NCI-H226 (cell line): ENCODE results near the gene ADH6.
"Not testable (repeated sequence)": the region's sequence is repeated elsewhere in the genome, so short reads cannot be mapped to it uniquely, and the experiment has no call there.

ENCODE experiments used
- DNase-seq: peaks from one replicate; pipeline ENCODE4 v3.0.0-alpha.2; 2015

ADH6 gene

DNA sequence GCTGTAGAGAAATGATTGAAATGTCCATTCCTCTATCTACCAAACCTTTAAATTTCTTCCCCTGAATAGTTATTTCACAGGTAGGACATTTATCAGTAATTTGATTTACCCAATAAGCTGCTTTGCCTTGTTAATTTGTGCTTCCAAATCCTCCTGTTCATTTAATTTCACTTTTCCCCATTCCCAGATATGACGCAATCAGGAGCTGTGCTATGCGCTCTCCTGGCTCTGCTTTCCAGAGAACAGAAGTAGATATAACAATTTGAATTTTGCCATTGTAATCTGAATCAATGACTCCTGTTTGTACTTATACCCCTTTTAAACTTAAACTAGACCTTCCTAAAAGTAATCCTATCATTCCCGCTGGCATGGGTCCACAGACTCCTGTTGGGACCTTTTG lies 29.1 kb downstream of the ADH6 start:
- not testable (repeated sequence) for DNase-seq

DNA sequence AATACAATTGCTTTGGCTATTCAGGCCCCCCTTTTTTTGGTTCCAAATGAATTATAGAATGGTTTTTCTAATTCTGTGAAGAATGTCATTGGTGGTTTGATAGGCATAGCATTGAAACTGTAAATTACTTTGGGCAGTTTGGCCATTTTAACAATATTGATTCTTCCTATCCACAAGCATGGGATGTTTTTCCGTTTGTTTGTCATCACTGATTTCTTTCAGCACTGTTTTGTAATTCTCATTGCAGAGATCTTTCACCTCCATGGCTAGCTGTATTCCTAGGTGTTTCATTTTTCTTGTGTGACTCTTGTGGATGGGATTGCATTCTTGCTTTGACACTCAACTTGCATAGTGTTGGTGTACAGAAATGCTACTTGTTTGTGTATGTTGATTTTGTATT lies 33.0 kb downstream of the ADH6 start:
- DNase-seq, result no peak

- no peak for DNase-seq
These were observed 33.5 kb downstream of the ADH6 start for GRCh38 chr4:99185581-99185980.

DNA sequence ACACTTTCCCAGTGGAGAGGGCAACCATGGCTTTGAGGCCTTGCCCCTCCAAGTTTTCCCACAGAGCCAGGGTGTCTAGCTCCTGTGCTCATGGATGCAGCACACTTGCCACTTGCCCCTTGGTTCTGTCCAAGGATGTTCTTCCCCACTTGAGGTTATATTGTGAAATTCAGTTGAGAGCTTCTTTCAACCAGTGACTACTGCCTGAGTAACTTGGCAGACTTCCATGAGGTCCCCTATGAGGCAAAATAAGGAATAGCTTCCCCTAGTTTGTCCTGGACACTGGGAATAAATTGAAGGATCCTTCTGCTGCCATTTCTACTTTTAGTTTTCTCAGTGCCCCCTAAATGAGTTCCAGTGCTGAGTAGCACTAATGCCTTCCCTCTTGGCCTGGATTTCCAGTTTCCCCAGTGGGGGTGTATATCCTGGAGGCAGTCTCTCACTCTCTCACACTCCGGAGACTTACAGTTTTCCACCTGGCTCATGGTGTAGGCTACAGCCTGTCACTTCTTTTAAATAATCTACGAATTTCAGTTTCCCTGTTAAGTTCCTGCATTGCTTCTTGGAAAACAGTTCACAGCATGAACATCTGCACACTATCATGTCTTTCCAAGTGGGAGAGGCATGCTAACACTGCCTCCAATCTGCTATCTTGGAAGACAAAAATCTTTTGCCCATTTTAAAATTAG lies 38.5 kb downstream of the ADH6 start:
- peak; percentile 49 for DNase-seq

- DNase-seq, result no peak
These were observed 39.4 kb downstream of the ADH6 start for GRCh38 chr4:99179626-99180025.

- no peak for DNase-seq
These were observed 39.9 kb downstream of the ADH6 start for GRCh38 chr4:99179178-99179577.

- DNase-seq, result no peak
These were observed 52.5 kb downstream of the ADH6 start for GRCh38 chr4:99166544-99166943.

- peak; percentile 56 for DNase-seq
These were observed 53.1 kb downstream of the ADH6 start for GRCh38 chr4:99165978-99166377.

DNA sequence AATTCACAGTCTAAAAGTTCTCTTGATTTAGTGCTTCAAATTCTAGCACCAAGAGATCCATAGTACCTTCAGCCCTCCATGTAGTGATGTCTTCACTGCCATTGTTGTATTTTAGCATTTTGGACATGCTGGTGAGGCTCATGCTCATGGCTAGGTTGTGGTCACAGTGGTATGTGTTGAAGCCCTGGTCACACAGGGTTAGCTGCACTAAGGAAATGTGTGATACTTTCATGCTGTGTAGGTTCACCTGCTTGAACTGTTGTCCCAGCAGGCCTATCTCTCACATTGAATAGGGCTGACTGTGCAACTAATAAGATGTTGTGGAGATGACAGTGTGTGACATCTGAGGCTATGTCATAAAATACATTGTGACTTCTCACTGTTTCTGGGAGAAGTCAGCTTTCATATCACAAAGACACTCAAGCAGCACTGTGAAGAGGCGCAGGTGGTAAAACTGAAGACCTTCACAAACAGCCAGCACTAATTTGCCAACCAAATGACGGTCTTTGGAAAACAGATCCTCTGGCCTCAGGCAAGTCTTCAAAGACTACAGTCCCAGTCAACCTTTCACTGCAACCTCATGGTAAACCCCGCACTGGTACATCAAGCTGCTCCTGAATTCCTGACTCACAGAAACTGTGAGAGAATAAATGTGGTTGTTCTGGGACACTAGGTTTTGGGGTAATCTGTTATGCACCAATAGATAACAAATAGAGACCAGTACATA lies 57.5 kb downstream of the ADH6 start:
- no peak for DNase-seq

- no peak for DNase-seq
These were observed 59.3 kb downstream of the ADH6 start for GRCh38 chr4:99159699-99160098.

- DNase-seq, result no peak
These were observed 61.5 kb downstream of the ADH6 start for GRCh38 chr4:99157478-99157935.

- no peak for DNase-seq
These were observed 62.1 kb downstream of the ADH6 start for GRCh38 chr4:99156992-99157391.

GRCh38 chr4:99154658-99155342 lies 64.2 kb downstream of the ADH6 start:
- DNase-seq, result no peak
